NT2/D1 (cell line): ENCODE data around the gene PPARA.
A peak's percentile ranks its signal among the peaks of the same experiment; 100 is the strongest.

Experiments
- DNase-seq: peaks from one replicate; pipeline ENCODE4 v3.0.0-alpha.2; 2011; ENCODE audit warnings: low read depth, low spot score
- H3K27me3 ChIP-seq: 2 replicates; pipeline ENCODE4 v1.6.0; 2011; ENCODE audit warnings: mild to moderate bottlenecking; ENCODE audit not compliant: insufficient read length, insufficient read depth
- H3K36me3 ChIP-seq: 2 replicates; pipeline ENCODE4 v1.6.1; 2011; ENCODE audit warnings: mild to moderate bottlenecking, low read length, mixed read lengths; ENCODE audit not compliant: insufficient read depth, insufficient read length
- H3K4me1 ChIP-seq: 2 replicates; pipeline ENCODE4 v1.5.1; 2011; ENCODE audit not compliant: insufficient read depth, insufficient read length
- H3K4me3 ChIP-seq: 2 replicates; pipeline ENCODE4 v1.5.1; 2011; ENCODE audit warnings: low read depth; ENCODE audit not compliant: insufficient read length
- H3K9ac ChIP-seq: 2 replicates; pipeline ENCODE4 v1.6.0; 2011; ENCODE audit warnings: low read depth; ENCODE audit not compliant: insufficient read length
- H3K9me3 ChIP-seq: 2 replicates; pipeline ENCODE4 v1.5.1; 2011; ENCODE audit warnings: mild to moderate bottlenecking, low read length; ENCODE audit not compliant: insufficient read depth
- SUZ12 ChIP-seq: IDR thresholded peaks from 2 replicates; pipeline ENCODE4 v1.6.1; 2011; ENCODE audit not compliant: insufficient read length, insufficient read depth; ENCODE audit errors: extremely low read depth
- YY1 ChIP-seq: IDR thresholded peaks from 2 replicates; pipeline ENCODE4 v1.6.1; 2011; ENCODE audit not compliant: insufficient read length, insufficient read depth
- ZNF274 ChIP-seq: IDR thresholded peaks from 2 replicates; pipeline ENCODE4 v1.6.1; 2011; ENCODE audit warnings: mild to moderate bottlenecking, low read depth, low read length

PPARA gene

DNA sequence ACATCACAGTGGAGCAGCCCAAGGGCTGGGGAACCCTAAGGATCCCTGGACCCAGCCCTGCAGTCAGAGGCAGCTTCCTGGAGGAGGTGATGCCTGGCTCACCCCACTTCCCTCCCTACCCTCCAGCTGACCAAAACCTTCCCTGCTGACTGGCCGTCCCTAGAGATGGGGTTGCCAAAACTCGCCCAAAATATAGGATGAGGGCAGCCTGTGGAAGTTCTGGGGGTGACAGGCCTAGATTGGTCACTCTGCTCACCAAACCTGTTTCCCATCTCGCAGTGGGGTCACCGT lies 35.0 kb upstream of the PPARA start:
- no peak for DNase-seq
- H3K9ac ChIP-seq: no peak overlapping the region
- no peak overlapping the region for H3K4me3 ChIP-seq
- TF ChIP-seq SUZ12 (no peak), ZNF274 (no peak), YY1 (no peak)
- no peaks in the 10 kb centered on the region for H3K27me3 ChIP-seq
- no peaks in the 10 kb centered on the region for H3K36me3 ChIP-seq
- H3K4me1 ChIP-seq: peaks cover 10% of the 10 kb centered on the region
- no peaks in the 10 kb centered on the region for H3K9me3 ChIP-seq

DNA sequence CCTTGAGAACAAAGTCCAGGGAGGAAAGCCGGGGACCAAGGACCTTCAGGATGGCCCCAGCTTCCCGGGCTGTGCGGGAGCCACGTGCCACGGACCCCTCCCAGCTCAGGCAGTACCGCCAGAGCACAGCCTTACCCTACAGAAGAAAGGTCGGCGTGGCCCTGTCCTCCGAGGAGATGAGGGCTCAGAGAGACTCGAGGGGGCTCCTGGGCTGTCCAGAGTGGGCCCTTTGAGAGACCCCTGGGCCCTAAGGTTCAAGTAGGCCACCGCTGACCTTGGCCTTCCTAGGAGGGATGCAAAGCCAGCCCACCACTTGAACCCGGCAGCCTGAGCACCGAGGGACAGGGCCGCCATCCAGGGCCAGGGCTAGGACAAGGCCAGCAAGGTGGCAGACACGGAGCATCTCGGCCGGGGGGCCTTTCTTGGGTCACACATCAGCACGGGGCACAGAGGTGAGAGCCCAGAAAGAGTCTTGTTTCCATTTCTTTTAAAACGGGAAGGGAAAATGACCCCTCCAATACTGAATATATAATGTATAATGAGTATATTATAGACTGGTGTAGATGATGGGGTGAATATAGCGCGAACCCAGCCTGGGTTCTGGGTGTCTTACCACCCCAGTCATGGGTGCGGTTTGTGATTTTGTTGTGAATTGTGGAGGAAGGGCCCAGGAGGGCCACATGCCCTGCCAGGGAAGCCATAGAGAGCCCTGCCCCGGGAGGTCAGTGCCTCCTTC lies 34.4 kb upstream of the PPARA start:
- no peak overlapping the region for H3K9ac ChIP-seq
- DNase-seq: no peak
- H3K4me3 ChIP-seq: no peak overlapping the region
- H3K9me3 ChIP-seq: no peaks in the 10 kb centered on the region
- TF ChIP-seq YY1 (no peak), SUZ12 (no peak), ZNF274 (no peak)
- no peaks in the 10 kb centered on the region for H3K36me3 ChIP-seq
- H3K27me3 ChIP-seq: no peaks in the 10 kb centered on the region
- peaks cover 5% of the 10 kb centered on the region for H3K4me1 ChIP-seq

DNA sequence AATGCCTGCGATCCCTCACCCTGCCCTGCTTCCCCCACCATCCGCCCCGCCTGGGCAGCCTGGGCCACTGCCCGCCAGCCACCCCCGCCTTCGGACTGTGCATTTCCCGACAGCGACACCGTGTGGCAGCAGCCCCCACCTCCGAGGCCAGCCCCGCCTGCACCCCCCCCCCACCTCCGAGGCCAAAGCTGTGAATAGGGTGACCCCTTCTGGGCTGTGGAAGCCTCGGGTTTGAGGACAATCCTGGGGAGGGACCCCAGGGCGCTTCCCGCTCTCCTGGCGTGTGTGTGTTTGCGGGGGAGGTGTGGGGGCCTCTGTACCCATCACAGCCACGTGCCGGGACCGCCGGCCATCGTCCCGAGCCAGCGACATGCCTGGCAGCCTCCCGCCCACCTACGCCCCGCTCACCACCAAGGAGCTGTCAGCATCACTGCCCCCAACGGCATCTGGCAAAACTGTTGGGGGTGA lies 33.8 kb upstream of the PPARA start:
- H3K9ac ChIP-seq: peak overlapping the region; percentile 53
- H3K36me3 ChIP-seq: no peaks in the 10 kb centered on the region
- H3K4me3 ChIP-seq: no peak overlapping the region
- no peaks in the 10 kb centered on the region for H3K27me3 ChIP-seq
- TF ChIP-seq SUZ12 (no peak), ZNF274 (no peak), YY1 (no peak)
- H3K9me3 ChIP-seq: no peaks in the 10 kb centered on the region
- DNase-seq: peak; percentile 59
- H3K4me1 ChIP-seq: peaks cover 2% of the 10 kb centered on the region

DNA sequence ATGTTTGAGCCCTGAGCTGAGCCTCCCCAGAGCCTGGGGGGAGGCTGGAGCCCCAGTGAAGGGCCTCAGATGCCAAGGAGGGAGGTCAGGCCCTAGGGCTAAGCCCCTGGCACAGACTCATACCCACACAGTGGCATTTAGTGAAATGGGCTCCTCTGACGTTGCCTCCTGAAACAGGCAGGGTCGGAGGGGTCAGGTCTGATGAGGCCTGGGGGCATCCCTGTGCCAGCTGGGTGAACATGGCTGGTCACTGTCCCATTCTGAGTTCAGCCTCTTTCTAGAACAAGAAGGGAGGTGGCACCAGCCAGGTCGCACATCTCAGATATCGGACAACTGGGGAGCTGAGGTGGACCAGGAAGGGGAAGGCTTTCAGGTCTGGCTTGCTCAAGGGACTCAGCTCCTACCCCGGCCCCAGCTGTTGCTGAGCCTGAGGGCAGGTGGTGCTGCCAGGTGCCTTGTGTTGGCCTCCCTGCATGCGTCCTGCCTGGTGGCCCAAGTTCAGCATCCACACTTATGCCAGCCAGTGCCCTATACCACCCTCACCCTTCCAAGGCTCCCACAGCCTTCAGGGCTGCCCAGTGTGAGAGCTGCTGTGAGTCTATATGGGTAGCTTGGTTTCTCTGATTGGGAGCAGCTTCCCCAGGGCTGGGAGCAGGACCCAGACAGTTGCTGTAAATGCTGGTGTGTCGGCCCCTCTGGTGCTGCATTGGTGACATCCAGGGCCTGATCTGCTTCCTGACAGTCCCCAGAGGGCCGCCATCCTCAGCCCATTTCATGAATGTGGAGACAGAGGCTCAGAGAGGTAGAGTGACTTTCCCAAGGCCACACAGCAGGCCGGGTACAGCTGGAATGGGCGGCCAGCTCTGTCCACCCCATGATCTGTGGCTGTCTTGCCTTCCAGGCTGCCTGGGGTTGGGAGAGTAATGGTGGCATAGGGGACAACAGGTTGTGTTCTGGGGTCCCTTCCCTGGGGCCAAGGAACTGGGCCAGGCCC lies 32.8 kb upstream of the PPARA start:
- Histone ChIP-seq H3K4me1 (peaks cover under 1% of the 10 kb centered on the region), H3K4me3 (no peak overlapping the region), H3K27me3 (peaks cover 3% of the 10 kb centered on the region), H3K9me3 (no peaks in the 10 kb centered on the region), H3K9ac (peak overlapping the region; percentile 53), H3K36me3 (no peaks in the 10 kb centered on the region)
- TF ChIP-seq ZNF274 (no peak), YY1 (no peak), SUZ12 (no peak)
- DNase-seq: no peak

DNA sequence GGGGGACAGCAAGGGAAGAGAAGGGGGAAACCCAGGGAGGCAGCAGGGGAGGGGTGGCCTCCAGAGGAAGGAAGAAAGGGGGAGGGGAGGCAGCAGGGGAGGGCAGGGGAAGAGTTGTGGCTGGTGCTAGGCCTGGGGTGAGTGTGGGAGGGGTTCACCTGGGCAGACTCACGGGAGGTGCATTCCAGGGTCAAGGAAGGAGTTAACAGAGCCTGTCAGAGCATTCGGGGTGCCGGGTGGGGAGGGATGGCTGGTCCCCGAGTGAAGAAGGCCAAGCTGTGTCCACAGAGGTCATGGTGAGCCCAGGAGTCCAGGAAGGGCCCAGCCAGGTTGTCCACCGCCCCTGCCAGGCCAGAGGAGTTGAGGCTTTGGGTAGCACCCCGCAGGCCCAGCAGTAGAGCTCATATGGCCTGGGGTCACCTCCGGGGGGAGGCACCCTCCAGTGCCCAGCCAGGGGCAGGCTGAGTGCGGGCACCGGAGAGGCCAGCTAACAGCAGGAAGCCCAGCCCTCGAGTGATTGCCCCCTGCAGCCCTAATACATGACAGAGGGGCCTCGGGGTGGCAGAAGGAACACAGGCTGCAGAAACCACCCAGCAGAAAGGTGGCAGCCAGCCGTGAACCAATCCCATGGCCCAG lies 31.1 kb upstream of the PPARA start:
- Histone ChIP-seq H3K4me1 (no peaks in the 10 kb centered on the region), H3K27me3 (peaks cover 3% of the 10 kb centered on the region), H3K9me3 (no peaks in the 10 kb centered on the region), H3K4me3 (no peak overlapping the region), H3K36me3 (no peaks in the 10 kb centered on the region), H3K9ac (peak overlapping the region; percentile 17)
- no peak for TF ChIP-seq ZNF274
- no peak for TF ChIP-seq SUZ12
- no peak for TF ChIP-seq YY1
- no peak for DNase-seq

DNA sequence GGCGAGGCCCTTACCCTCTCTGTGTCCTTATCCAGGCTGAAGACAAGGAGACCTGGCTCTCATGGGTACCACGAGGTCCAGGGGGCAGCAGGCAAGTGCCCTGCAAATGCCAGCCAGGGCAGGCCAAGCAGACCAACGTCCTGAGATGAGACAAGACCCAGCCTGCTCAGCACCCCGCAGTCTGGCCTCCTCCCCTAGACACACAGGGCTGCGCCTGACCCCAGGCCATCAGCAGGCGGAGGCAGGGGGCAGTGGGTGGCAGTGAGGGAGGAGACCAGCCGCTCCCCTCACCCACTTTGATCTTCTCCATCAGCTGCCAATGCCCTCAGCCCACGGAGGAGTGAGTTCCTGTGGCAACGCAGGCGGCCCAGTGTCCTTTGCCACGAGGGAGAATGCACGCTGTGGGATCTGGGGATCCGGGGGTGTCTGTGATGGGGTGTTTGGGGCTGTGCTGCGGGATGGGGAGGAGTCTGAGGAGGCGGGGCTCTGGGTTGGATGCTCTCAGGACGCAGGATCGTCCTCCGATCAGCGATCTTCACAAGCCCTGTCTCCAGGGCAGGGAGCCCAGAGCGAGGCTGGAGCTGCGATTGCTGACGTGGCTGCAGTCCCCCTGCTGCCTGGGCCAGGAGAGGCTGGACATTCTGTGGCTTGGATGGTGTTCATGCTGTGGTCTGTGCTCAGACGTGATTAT lies 30.5 kb upstream of the PPARA start:
- no peak for DNase-seq
- no peak for TF ChIP-seq SUZ12
- no peak for TF ChIP-seq ZNF274
- TF ChIP-seq YY1: no peak
- H3K4me3 ChIP-seq: no peak overlapping the region
- peak overlapping the region; percentile 17 for H3K9ac ChIP-seq
- peaks cover 3% of the 10 kb centered on the region for H3K27me3 ChIP-seq
- H3K36me3 ChIP-seq: no peaks in the 10 kb centered on the region
- no peaks in the 10 kb centered on the region for H3K4me1 ChIP-seq
- no peaks in the 10 kb centered on the region for H3K9me3 ChIP-seq
